Activated CD8-positive, alpha-beta memory T cell treated with anti-CD3 and anti-CD28 coated beads for 4 hours (primary cell): ENCODE data around the gene METTL6.
"Not testable (repeated sequence)": the region's sequence is repeated elsewhere in the genome, so short reads cannot be mapped to it uniquely, and the experiment has no call there.

ENCODE experiments used
- DNase-seq, 2 donors: peaks; one replicate each; pipeline ENCODE4 v3.0.0-alpha.2; 2020; ENCODE audit warnings: low read depth in 2 of 2

Gene METTL6, protein sequence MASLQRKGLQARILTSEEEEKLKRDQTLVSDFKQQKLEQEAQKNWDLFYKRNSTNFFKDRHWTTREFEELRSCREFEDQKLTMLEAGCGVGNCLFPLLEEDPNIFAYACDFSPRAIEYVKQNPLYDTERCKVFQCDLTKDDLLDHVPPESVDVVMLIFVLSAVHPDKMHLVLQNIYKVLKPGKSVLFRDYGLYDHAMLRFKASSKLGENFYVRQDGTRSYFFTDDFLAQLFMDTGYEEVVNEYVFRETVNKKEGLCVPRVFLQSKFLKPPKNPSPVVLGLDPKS

DNA sequence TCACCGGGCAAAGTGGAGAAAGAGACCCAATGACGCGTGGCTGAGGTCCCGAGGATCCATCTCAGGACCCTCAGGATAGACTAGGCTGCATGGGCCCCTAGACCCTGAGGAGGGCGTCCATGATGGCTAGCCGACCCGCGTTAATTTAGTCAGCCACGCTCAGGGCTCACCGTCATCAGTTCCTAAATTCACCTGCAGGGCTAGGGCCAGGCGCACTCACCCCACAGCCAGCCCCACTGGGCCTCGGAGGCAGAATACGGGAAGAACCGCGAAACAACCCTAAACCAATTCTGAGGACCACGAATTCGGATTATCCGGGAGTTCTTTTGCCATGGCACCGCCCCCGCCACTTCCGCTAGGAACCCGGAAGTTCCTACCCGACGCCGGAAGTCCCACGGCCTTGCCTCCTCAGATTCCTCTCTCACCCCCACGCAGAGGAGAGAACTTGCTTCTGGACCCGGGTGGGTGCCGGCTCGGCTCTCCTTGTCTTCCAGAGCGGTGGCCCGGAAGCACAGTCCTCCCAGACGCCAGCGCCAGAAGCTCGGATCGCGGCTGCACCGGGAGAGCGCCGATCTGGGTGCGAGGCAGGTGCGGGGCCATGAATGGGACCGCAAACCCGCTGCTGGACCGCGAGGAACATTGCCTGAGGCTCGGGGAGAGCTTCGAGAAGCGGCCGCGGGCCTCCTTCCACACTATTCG is at the start of gene METTL6, which contains the start of gene EAF1:
METTL6 (minus strand) TSS at position 363 of the 699 bp plus-strand sequence. CDS start 1,033 bp downstream, outside the sequence.
EAF1 (plus strand) TSS at position 417 of the 699 bp plus-strand sequence; CDS start at position 599, 182 bp downstream.
- DNase-seq, result peak; percentile 67 to 77

DNA sequence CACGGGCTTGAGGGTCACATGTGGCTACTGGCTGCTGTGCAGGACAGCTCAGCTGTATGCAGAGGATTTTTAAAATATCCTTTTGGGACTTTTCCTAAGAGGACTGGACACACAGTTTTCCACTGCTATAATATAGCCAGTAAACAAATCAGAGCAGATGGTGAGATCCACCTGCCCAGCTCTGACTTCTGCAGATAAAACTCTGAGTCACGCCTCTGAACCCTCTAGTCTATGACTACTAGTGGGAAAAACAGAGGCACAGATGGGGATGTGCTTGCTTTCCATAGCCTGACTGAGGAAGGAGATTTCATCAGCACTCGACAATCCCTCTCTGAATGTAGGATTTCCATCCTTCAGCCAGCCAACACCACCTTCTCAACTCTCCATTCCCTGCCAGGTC is 49.0 kb upstream of the METTL6 start:
- DNase-seq, result no peak

DNA sequence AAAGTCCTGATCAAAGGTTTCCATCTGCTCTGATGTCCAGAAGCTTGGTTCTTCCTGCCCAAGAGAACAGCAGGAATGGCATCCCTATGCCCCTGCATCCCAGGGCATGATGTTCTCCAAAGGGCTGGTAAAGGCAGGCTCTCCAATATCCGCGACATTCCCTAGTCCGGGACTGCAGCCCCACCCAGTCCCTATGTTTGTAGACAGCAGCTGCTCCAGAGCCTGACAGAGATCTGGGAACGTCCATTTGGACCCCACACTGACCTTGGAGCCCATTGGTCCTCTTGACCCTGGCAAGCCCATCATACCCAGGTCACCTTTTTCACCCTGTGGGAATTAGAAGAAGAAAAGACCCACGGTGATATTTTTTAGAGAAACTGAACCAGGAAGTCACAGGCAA is 47.8 kb upstream of the METTL6 start:
- DNase-seq, result no peak

DNA sequence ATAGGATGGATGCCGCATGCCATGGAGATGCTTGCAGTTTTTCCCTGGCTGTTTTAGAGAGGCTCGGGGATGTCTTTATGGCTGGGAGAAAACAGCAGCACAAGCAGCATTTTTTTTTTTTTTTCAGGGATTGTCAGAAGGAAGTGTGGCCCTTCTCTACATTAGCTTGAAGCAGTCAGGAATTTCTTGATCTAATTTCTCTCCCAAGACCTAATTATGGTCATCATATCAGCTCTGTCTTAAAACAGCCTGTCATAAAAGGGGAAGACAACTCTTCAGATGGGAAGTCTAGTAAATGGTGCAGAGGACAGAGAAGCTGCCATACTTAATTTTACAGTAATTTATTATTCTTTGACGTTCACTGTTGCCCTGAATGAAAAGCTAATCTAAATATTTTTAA is 44.5 kb upstream of the METTL6 start:
- DNase-seq, result no peak

DNA sequence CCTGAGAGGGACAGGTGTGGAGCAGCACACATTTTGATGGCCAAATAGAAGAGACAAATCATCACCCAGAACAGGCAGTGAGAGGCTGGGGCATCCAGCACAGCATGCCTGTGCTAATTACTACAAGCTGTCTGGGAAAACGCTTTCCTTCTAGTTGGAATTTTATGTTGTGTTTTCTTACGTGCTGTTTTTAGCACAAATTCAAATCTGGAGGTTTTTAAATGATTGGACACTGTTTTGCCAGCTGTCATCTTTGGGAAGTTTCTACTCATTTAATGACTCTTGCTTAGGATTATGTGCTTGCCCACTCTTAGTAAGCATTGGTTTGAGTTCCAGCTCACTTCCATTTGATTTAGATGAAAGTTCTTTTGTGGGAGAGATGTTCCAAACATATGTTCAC is 43.5 kb upstream of the METTL6 start:
- DNase-seq, result no peak

DNA sequence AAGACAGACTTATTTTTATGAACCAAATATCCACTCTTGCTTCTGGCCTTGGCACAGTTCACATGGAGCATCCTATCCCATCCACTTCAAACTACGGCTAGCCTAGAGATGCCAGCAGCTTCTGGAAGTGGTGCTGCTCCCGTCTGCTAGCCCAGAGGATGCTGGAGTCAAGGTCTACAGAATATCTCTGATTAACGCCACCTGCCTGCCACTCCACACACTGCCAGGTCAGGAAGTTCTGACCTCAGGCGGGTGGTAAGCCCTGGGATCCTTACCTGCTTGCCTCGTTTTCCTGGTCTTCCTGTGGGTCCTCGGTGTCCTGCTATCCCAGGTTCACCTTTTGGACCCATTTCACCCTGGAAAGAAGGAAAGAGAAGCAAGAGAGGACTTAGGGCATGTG is 42.9 kb upstream of the METTL6 start:
- DNase-seq, result no peak

DNA sequence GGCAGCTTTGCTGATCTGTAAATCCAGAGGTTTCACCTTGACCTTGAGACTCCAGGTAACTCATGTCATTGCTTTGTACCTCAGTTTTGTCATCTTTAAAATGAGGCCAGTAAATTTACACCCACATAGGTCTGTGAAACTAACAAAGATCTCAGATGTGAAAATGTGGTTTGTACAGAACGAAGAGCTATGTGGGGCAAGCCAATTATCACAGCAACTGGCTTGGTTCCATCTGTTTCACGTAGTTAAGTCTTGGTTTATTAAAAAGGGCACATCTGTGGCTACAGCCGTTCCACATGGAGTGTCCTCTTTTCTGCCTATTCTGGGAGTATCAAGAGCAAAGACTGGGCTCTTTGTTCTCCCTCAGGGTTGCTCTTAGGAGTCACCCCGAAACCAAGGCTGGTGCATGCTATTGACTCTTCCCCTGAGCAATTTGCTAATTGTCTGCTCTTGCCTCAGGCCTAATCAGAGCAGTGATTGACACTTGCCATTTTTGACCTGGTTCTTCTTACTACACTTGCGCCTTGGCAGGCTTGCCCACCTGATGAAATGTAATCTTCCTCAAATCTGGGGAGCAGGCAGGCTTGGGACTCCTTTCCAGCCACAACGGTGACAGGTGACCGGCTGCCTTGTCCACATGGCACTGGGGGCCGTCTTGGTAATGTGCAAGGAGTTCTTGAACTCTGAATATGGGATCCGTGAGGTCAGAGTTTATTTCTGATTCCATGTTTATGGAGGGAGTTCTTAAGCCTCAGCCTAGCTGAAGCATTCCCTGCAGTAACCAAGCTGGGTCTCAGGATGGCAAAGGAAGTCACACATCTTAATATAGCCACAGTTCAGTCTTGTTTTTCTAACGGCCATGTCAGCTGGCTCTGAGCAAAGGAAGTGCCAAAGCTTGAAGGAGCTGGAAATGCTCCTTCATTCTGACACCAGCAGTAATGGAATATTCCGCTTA is 40.2 kb upstream of the METTL6 start:
- no peak for DNase-seq

DNA sequence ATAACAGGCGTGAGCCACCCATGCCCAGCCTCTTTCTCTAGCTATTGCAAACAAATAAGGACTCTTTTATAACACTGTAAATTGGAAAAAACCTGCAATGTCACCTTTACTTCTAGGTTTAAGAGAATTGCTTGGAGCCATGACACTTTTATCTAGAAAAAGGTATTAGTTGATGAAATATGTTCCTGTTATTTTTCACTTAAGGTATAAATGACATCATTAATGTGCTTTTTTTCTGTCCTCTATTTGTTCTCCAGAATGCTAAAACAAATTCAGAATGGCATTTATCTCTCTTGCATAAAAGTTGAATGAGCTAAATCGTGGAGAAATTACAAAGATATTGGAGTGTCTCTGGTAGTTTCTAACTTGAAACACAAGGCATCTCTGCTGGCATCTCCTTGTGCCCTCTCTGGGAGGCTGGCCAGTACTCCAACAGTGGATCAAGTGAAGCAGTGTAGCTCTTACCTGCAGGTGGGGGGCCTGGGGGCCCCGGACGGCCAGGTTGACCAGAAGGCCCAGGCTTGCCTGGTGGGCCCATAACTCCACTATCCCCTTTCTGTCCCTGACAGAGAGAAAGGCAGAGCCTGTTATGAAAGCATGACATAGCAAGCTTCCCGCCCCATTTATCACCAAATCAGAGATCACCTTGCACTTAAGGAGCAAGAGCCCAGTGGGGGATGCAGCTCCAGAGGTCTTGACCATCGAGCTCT is 38.7 kb upstream of the METTL6 start:
- no peak for DNase-seq

DNA sequence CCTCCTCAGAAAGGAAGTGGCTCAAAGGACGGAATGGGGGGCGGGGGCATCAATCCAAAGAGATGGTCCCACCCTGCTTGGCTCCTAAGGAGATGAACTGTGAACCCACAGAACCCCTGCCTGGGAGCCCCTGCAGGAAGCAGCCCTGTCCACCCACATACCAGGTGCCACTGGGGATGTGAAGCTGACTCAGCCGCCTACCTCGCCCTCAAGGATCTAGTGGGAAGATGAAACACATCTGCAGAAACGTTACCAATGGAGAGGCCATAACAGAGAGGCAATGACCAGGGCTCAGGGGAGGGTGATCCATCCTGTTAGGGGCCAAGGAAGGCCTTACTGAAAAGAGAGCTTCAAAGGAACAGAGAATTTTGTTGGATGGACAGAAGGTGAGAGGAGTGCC is 35.1 kb upstream of the METTL6 start:
- DNase-seq, result no peak

DNA sequence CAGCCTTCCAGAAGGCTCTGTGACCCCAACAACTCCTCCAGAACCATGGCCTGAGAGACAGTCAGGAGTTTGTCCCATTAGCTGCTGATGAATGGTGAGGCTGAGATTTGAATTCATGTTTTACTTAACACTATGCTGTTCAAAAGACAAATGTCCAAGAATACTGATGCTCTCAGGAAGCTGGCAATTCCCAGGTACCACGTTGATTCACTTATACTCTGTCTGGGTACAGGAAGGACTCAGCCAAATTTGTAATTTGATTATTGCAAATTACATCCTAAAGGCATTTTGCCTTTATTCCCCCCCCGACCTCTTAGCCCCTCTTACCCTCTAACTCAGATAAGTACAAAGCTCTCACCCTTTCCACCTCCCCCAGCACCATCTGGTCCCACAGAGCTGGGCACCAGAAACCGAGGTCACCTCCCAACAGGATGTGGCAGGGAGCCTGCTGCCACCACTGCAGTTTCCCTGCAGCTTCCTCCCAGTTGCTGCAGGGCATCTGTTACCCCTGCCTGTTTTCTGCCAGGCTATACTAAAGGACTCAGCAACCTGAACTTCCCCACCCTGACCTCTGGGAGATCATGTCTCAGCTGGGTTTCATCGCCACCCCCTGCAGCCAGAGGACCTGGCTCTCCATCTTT is 33.7 kb upstream of the METTL6 start:
- no peak for DNase-seq

DNA sequence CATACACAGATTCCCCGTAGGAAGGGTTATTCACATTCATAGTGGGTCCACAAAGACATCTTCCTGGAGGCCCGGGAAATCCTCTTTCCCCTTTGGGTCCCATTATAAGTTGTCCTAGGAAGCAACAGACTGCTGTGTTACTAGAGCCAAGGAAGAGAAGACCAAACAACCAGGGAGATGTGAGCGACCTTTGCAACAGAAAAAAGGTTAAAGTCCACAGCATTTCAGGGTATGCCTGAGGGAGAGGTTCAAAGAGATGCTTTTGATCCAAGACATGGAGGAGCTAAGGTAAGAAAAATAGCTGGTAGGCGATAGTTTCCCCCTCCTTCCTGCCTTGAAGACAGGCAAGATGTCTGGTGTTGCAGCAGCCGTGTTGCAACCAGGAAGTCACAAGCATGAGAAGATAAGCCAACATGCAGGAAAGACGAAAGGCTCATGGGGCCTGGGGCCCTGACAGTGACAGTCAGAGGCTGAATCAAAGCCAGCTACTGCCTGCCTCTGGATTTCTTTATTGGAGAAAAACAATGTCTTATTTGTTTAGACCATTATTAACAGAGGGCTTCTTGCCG is 31.0 kb upstream of the METTL6 start:
- DNase-seq, result no peak

DNA sequence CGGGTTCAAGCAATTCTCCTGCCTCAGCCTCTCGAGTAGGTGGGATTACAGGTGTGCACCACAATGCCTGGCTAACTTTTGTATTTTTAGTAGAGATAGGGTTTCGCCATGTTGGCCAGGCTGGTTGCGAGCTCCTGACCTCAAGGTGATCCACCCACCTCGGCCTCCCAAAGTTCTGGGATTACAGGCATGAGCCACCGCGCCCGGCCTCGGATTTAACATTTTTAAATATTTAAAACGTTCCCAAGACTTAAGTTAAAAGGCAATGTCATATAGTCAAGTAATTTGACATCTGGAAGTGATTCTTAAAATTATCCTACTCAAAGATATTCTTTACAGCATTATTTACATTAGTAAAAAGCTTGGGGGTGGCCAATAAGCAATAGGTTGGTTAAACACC is 29.6 kb upstream of the METTL6 start:
- DNase-seq, result not testable (repeated sequence)

DNA sequence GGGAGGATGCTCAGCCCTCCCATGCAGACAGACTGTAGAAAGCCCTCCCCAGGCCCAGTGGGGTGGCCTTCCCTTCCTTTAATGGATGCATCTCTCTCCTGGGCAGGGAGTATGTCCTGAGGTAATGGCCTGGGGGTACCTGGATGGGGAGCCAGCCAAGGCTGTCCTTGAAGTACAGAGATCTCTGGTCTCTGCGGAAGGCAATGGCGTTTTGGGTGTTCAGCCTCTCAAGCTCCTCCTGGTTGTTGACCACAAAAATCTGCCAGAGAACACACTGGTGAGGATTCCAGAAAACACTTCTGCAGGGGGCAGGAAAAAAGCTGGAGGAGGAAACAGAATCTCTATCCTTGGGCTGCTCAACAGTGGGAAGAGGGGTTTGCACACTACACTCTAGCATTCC is 29.0 kb upstream of the METTL6 start:
- no peak for DNase-seq

DNA sequence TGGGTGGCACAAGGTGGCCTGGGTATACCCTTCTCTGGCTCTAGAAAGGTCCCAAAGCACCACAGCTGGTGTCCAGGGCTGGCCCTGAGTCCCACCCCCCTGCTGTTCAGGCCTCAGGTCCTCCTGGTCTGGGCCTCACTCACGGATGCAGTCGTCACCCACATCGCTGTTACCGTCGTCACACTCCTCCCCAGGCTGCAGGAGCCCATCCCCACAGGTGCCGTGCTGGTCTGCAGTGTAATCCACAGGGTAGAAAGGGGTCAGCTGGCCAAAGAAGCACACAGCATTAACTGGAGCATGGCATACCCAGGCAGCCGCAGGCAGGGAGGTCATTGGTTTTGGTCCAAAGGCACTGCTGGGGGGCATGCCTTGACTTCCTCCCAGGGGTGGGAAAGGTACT is 28.4 kb upstream of the METTL6 start:
- DNase-seq, result no peak

DNA sequence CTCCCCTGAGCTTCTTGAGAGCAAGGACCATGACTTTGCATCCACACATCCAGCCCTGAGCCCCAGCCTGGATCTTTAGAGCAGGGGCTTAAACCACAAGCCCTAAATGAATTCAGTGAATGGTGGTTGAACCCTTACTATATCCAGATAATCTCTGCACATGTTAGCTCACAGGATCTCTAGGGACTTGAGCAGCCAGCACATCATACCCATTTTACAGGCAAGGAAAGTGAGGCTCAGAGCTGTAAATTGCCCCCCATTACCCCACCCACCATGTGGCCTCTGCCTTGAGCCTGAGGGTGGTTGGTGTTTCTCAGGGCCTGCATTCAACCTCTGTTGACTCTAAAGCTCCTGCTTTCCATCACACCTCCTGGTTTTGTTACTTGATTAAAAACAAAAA is 27.6 kb upstream of the METTL6 start:
- no peak for DNase-seq

DNA sequence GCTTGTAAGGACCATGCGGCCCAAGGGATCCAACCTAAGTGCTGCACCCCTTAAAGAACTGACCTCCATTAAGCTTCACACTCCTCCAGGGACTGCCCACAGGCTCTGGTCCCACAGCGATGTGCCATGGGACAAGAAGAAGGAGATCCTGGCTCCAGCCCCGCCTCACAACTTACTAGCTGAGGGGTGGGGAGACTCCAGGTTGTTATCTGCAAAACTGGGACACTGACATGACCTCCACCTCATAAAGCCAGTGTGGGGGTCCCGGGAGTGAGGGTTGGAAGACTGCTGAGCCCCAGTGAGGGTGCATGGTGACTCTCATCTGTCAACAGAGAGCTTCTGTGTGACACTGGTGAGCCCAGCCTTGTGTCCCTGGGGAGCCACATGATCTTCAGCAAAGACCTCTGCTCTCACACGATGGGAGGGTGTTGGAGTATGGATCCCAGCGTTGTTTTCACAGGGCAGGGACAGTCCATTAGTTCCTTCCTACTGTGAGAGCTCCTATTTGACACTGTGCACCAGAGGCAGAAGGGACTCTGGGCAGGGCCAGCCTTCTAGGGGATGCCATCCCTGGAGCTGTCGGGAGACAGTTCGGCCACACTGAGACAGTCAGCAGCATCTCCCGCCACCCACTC is 26.8 kb upstream of the METTL6 start:
- no peak for DNase-seq

DNA sequence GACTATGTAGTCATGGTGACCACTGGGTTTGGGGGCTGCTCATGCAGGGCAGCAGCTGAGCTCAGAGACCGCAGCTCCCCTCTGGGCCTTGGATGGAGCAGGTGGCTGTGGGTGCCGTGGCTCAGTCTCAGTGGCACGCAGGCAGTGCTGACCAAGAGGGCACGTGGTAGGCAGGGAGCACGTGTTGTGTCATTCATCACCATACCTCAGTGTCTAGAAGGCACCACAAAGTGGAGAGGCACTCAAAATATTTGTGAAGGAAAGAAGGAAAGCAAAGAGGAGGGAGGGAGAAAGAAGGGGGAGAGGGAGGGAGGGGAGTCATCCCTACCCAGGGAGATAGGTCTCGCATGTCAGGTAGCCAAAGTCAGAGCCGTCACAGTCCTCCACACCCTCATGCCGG is 26.2 kb upstream of the METTL6 start:
- DNase-seq, result no peak

DNA sequence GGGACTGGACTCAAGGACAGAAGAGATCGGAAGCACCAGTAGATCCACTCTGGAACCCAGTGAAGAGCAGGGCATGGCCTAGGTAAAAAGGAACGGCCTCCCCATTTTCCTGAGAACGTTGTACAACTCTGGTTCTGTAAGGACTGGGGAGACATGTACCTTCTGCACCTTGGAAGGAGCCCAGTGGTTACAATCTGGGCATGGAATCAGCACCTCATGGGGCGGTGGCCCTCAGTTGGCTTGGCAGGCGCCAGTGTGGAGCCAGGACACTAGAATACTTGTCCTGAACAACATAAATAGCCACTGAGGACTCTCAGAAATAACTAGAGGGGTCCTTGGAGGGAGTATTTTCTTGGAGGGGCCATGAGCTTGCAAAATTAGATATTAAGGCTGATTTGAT is 25.6 kb upstream of the METTL6 start:
- DNase-seq, result no peak

DNA sequence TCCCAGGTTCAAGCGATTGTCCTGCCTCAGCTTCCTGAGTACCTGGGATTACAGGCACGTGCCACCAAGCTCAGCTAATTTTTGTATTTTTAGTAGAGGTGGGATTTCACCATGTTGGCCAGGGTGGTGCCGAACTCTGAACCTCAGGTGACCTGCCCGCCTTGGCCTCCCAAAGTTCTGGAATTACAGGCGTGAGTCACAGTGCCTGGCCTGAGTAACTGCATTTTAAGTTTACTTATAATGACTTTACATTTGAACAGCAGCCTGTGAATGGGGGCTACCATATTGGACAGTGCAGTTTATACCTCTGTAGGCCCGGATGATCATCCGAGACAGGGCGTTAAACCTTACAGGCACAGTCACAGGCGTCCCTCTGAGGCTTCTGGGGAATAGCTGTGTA is 24.8 kb upstream of the METTL6 start:
- DNase-seq, result no peak
